TTC549 (cell line): ENCODE measurements around the gene LSAMP.

Source experiments
- FAIRE-seq: peaks from 2 replicates; lab custom pipeline; 2012; peaks lifted over from hg19 to GRCh38; lab: Jason Lieb, UNC

The LSAMP gene

DNA sequence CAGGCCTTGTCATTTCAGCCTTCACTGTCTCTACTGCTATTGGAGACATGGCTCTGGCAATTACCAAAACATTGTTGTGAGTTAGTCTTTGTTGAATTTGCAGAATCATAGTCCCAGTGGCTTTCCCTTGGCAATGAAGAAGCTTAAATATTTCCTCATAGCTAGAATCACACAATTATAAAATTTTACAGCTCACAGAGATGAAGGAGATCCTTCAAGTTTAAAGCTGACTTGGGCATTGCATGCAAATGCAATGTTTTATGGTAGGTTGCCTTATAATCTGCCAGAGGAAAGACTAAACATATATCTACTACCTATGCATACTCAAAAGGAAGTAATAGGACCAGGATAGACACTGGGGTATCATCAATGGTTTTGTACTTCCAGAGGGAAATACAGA, 90.9 kb downstream of the LSAMP start:
- no peak for FAIRE-seq

DNA sequence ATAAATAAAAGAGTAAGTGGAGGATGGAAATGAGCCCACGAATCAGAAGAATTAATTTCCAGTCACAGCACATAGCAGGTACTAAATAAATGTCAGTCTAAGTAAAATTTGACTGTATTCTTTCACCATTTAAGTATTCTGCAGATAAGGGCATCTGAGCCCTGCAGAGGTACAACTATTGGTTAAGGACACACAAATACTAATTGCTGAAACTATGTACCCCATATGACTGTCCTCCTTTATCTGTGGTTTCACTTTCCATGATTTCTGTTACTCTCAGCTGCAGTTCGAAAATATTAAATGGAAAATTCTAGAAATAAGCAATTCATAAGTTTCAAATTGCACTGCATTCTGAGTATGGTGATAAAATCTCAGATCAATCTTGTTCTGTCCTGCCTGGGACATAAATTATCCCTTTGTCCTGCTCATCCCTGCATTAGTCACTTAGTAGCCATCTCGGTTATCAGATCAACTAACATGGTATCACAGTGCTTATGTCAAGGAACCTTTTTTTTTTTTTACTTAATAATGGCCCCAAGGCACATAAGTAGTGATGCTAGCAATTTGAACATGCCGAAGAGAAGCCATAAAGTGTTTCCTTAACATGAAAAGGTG, 95.1 kb downstream of the LSAMP start:
- FAIRE-seq: no peak

DNA sequence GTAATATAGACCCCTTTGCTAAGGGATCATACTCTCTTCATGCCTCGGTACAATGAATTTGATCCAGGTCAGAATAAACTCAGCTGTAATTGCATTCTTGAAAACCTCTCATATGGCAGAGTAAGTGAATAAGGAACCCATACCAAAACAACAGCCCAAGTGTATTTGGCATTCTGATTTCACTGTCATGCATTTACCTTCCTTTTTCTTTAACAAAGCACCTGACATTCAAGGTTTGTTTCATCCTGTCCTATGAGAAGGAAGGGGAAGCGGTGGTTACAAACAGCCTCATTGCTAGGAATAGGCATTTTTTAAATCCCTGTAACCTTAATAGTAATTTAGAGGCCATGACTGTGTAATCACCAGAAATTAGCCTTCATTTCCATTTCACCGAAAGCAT, 97.1 kb downstream of the LSAMP start:
- FAIRE-seq: no peak

DNA sequence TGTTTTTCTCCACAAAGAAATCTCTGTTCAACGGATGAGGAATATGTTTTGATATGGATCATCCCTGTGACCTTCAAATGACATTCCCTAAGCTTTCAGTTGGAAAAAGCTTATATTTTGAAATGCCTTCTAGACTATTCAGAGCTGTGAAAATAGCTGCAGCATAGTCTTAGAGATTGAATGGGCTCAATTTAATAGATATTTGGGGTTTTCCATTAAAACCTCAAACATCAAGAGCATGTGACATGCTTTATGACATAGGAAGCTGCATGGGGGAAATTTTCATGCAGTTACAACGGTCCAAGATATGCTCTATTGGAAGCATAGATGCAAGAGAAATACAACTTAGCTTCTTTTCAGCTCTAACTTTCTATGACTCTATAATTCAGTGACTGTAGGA, 102.8 kb downstream of the LSAMP start:
- no peak for FAIRE-seq

DNA sequence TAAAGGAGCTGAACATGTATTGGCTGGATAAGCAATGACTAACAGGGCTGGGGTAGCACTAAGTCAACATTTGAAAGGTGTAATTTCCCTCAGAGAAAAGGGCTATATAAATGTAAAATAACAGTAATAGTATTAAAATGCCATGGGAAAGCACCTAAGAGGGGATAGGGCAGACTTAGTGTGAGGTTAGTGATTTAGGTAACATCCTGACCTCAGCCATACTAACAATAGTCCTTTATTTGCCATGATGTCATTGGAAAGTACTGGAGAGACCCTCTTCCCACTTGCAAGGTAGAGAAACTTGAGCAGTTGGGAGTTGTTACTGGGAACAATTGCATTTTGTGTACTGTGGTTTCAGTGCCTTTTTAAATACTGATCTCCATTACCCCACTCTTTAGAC, 103.4 kb downstream of the LSAMP start:
- no peak for FAIRE-seq

DNA sequence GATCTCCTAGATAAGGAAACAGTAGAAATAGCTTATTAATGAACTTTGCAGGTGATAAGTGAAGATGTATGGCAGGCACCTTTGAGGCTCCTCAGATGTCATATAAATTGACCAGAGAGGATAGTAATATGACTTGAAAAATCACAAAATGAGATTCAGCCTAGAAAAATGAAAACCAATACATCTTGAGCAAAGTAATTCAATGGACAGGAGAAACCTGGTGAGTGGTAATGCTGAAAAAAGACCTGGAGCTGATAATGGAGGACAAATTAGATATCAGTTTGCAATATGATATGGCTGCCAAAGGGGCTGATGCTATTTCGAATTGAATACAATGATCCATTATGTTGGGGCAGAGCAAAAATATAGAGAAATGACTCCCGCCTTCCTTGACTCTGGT, 103.9 kb downstream of the LSAMP start:
- no peak for FAIRE-seq

DNA sequence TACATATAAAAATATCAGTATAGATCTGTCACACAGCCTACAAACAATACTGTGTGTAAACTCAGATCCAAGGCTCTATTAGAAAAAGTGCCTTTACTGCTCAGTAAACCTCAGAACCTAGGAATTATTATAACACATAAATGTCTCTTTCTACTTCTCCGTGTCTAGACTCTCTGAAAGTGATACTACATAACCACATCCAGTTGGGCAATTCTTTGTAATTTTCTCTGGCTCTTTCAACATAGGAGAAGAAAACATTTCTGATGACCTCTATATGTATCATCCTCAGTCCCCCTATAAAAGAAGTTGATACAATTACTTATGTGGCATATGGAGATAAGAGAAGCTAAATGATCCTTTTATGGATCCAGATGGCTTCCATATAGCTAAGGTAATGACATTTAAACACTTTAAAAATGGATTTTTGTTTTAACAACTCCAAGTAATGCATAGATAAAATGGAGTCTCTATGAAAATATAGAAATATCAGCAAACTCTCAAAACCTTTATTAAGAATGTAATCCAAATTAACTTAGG, 104.5 kb downstream of the LSAMP start:
- no peak for FAIRE-seq

DNA sequence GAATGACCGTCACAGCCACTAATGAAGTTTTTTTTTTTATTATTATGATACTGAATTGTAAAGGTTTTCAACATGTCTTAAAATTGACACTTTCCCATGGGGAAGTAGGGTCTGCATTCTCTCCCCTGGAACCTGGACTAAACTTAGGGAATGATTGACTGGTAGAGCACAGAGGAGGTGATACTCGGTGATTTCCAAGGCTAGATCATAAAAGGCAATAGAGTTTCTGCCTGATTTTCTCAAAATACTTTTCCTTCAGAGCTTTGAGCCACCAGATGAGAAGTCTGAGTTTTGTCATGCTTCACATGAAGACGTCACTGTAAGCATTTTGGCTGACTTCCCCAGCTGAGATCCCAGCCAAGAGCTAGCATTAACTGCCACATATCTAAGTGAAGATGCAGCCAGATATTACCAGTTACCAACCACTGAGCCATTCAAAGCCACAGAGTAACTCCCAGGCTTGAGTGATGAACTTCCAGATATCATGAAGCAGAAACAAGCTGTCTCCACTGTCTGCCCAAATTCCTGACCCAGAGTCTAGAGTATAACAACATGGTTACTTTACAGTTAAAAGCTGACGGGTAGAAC, 105.8 kb downstream of the LSAMP start:
- FAIRE-seq: no peak

DNA sequence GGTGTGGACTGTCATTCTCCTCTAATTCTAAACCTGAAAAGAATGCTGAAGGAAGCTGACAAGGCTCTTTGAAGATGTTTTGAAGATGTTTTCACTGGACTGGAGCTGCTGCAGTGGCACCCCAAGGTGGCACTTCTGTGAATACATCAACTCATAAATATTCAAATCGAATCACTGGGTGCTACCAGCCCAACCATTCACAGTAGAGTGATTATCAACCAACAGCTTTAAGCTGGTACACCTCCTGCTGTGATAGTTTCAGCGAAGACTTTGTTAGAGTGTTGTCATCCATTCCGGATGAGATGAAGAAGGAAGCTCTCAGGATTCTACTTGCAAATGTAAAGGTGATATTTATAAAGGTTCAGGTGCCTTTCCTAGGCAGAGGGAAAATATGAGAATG, 106.6 kb downstream of the LSAMP start:
- FAIRE-seq: no peak

DNA sequence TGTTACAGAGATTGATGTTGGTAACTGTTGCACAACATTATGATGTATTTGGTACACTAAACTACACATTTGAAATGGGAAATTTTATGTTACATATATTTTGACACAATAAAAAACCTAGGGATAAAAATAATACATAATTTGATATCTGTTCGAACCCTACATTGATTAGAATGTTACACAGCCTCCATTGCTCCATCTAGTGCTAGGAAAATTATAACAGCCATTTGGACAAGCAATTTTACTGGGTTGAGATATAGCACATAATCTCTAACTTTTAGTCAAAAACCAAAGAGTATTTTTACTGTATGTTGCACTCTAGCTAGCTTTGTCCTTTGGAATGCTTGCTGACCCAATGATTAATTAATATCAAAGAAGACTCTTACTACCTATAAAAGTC, 108.1 kb downstream of the LSAMP start:
- no peak for FAIRE-seq

DNA sequence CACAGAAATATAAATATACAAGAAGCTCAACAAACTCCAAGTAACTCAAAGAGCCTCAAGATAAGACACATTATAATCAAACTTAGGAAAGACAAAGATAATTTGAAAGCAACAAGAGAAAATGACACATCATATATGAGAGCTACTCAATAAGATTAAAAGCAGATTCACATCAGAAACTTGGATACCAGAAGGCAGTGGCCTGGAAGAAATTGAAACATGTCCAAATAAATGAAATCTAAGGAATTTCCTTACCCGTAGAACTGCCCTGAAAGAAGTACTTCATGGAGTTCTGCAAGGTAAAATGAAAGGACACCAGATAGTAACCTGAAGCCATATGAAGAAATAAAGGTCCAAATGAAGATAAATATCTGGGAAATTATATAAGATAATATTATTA, 113.9 kb downstream of the LSAMP start:
- no peak for FAIRE-seq

DNA sequence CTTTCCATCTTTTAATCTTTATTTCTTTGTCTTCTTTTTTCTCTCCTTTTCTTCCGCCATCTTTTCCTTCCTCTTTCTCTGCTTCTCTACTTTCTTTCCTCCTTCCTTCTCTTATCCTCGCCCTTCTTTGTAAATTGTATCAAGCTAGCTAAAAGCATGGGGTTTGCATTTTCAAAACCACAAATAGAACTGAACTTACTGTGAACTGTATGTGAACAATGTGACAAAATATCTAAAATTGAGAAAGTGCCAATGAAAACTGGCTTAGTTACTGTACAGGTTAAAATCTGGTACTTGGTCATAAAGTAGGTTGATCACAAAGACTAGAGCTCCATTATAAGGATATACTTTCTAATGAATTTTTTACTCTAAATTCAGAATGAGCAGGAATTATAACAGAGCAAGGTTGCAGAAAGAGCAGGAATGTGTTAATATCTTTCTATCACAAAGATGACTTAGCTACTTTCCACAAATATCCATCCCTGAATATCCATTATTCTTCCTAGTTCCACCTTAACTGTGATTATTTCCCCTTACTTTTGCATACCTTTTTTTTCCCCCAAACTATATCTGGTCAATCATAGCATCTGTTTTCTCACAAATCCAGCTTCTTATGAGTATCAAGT, 122.4 kb downstream of the LSAMP start:
- no peak for FAIRE-seq

DNA sequence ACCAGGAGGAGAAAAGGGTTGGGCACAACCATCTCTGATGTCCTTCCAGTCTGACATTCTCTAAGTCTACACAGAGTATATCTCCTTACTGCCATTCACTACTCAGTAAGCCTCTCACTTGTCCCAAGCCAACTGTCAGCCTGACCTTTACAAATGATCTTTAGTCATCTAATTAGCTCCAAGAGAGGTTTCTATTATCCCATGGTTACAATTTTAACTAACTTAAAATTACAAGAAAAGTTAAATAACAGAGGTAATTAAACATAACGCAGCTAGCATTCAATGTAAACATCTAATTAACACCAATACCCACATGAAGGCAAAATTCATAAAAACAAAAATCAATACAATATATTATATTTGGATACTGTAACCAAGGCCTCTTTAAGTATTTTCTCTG, 126.9 kb downstream of the LSAMP start:
- FAIRE-seq: no peak

DNA sequence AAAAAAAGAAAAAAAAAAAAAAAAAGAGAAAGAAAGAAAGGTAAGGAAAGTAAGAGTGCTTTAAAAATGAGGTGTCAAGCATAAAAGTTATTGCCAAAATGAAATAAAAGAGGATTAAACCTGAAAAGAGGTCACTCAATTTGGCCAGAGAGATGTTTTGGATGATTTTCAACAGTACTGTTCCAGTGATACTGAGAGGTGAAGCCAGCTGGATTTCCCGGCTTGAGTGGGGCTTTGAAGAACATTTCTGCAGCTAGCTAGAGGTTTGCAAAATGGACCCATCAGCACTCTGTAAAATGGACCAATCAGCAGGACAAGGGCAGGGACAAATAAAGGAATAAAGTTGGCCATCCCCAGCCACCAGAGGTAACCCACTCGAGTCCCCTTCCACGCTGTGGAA, 128.5 kb downstream of the LSAMP start:
- no peak for FAIRE-seq

DNA sequence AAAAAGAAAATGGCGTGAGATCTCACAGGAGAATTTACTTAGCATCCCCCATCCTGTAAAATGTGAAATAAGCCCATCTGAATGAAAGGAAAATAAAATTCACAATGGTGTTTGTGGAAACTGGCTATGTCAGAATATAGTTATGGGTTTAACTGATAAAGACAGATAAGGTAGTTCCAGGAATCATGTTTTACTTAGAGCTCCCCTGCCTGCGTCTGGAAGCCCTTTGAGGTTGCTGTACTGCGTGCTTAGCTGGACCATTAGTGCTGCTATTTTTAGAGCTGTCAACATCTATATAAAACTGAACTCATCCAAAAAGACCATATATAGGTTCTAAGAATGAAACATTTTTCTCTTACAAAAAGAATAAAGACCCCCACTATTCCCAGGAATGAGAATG, 130.8 kb downstream of the LSAMP start:
- no peak for FAIRE-seq

DNA sequence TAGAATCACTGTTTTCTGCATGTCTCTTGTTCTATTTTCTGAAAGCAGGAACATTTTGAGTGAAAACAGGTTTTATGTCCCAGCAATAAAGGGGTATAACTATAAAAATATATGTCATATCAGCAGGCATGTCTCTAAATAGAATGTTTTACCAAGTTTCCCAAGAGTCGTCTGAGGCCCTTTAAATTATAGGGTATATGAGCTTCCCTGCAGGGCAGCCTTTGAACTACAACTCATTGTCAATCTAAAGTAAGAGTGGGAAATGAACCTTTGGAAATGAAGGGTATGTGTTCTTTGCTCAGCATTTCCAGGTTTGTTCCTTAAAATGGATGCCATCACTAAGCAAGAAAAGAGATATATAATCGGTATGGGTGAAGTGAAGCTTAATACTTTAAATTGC, 138.6 kb downstream of the LSAMP start:
- FAIRE-seq: no peak

DNA sequence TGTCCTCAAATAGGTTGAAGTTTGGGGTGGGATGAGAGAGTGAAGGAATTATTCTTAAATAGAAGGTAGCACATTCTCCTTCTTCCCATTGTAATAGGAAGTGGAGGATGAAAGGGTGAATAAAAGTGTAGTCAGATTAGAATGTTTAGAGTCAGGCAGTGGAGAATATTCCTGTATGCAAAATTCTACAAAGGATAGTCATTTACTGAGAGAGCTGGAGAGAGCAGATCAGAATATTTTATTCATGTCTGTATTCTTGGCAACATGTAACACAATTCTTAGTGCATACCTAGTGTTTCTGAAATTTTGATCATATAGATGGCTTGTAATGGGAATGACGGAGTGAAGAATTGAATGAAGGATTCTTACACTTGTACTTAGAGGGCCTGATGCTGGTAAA, 139.1 kb downstream of the LSAMP start:
- no peak for FAIRE-seq

DNA sequence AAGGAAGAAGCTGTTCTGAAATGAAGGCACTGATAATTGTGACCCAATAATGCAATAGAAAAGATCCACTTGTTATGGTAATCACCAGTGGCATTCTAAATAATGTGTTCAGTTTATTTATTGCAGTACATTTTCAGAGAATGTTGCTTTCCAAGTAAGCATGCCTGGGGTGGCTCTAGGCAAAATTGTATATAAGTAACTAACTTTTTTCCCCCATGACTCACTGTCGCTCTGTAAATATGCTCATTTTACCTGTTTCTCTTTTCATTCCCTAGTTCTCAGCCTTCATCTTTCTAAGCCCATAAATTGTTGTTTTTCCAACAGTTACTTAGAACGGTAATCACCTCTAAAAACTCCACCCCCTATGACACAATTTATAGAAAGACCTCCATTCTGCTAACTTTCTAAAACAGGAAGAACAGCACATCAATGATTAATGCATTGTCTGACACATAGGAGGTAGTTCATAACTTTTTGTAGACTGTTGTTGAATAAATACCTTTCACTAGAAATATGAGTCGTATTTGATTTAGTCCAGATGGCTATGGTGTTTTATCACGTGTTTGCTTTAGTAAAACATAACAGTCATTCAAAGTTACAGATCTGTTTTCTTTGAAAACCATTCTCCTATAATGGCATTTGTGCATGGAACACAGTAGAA, 143.1 kb downstream of the LSAMP start:
- no peak for FAIRE-seq

DNA sequence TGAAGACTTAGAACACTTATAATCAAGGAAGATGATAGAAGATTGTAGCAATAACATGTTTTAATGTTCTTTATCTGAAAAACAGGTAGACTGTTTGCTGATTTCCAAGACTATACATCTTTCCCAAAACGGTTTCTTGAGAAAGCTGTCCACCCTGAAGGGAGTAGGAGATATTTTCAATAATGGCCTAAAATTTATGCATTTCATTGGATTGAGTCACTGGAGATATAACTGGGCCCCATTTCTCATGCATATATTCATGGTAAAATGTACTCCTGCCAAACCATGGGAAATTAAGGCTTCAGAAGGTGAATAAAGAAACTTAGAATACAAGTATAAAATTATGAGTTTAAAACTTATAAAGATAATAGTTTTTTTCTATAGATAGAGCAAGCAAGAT, 143.9 kb downstream of the LSAMP start:
- FAIRE-seq: no peak

DNA sequence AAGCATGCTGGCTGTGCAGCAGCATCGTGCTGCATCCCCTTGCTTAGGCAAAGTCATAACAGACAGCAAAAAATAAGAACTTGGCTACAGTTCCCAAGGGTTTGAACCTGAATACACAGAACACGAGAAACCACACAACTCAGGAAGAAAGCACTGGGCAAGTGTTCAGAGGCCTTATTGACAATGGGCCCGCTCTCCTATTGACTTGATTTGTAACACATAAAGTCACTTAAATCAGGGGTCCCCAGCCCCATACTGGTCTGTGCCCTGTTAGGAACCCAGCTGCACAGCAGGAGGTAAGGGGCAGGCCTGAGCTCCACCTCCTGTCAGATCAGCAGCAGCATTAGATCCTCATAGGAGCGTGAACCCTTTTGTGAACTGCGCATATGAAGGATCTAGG, 145.1 kb downstream of the LSAMP start:
- FAIRE-seq: no peak

DNA sequence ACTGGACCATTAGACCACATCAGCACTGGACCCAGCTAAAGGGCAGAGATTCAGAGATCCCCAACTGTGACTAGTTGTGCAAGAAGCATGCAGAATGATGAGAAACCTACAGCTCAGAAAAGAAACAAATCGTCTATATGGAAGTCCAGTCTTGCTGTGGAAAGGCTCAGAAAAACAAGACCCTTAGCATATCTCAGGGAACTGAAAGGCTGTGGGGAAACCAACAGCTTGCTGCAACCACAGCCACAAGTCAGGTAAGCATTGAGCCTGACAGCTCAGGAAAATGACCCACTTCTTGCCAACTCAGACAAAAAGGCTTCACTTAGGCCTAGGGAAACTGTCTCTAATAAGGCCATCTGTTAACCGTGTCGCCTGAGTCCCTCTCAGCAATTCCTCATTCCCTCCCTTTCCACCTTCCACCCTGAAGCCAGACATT, 145.6 kb downstream of the LSAMP start:
- no peak for FAIRE-seq

DNA sequence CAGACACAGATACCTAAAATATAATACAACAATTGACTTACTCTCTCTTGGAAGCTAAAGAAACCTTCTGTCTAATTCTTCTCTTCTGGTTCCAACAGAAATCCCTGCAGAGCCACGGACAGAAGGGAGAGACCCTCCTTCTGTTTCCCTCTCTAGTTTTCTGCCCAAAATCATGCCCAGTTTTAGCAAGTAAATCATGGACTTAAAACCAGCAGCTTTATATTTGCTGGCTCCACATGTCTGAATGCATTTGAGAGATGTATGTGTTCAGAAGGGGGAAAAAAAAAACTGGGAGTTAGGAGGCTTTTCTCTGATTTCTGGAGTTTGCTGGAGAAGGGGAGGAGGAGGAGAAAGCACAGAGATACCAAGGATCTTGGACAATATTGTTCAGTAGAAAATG, 147.1 kb downstream of the LSAMP start:
- FAIRE-seq: no peak

DNA sequence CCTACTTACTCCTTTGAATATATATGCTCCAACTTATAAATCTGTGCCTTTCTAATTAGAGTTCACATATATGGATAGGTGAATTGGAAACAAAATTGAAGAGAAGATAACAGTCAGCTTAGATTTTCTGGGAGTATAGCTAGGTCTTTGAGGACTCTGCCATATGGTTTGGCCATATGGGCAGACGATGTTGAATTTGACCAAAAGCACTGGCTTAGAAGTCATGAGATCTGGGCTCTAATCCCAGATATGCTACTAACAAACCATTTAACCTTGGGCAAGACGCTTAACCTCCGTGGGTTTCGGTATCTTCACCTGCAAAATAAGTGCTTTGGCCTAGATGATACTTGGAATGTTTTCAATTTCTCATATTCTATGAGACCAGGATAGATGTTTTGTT, 154.1 kb downstream of the LSAMP start:
- FAIRE-seq: no peak
